Activated naive CD8-positive, alpha-beta T cell treated with anti-CD3 and anti-CD28 coated beads, Interleukin-2, amount 50 U/mL, for 16 hours (primary cell): ENCODE results near the gene SLC43A3.
"Not testable (repeated sequence)": the region's sequence is repeated elsewhere in the genome, so short reads cannot be mapped to it uniquely, and the experiment has no call there.

Experiments
- DNase-seq: peaks from one replicate; pipeline ENCODE4 v3.0.0-alpha.2; 2020; ENCODE audit warnings: low read depth, low spot score

Gene SLC43A3

DNA sequence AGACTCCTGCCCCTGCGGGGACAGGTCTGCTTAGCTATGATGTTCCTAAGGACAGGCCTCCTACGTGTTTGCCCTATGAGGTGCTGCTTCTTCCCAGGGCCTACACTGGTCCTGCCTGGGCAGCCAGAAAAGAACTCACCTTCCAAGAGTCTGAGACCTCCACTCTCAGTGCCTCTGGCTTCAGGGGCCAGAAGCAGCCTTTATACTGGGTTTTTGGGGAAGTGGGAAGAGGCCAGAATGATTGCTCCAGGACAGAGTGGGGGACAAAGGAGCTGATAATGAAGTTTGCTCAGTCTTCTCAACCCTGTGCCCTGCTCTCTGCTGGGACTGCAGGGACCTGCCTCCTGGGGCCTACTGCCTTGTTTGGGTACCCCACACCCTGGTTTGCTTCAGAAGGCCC lies 45.9 kb downstream of the SLC43A3 start, which contains the start of gene PRG3:
Gene PRG3 (minus strand): TSS at position 176 of the 400 bp plus-strand sequence. CDS start 442 bp downstream, outside the sequence.
- DNase-seq = no peak

DNA sequence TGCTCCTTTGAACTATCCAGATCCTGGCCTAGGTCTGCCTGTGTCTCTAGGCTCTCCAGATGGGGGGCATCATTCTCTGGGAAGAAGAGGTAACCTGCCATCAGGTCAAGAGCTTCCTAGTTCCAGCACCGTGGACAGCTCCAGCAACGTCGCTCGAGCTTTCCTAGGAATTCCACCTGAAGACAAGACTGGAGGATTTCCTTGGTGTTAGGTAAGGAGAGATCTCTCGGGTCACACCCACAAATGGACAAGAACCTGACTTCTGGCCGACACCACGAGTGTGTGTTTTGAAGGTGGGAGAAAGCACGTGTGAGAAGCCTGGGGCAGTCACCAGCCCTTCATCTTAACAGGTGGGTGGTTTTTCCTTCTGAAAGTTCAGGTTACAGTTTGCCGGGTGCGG lies 47.2 kb downstream of the SLC43A3 start:
- DNase-seq = no peak

DNA sequence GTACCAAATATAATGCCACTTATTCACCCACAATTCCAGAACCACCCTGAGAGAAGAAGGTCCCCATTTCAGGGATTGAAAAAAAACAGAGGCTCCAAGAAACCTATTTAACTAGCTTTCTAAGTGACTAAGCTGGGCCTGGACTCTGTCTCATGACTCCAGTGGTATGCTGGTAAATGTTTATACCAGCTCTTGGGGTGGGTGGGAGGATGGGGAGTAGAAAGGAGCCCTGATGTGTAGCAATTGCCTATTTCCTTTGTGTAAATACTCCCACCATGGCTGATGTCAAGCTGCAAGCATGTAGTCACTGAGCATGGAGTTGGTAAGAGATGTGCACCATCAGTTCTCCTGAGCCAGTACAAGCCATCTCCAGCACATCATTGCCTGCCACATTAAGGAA lies 48.7 kb downstream of the SLC43A3 start:
- DNase-seq = no peak

DNA sequence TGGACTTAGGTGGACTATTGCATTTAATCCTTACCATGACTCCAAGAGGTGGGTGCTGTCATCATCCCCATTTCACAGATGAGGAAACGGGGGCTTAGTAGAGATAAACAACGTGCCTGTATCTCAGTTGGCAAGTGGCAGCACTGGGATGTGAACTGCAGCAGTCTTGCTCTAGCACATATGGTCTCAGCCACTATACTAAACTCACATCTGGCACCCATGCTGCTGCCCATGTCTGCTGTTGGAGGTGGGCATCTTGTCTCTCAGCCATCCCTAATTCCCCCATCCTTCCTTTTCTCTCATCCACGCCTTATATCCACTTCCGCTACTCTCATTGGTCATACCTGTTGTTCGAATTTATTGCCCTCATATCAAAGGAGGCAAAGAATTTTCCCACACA lies 49.8 kb downstream of the SLC43A3 start:
- DNase-seq = no peak

DNA sequence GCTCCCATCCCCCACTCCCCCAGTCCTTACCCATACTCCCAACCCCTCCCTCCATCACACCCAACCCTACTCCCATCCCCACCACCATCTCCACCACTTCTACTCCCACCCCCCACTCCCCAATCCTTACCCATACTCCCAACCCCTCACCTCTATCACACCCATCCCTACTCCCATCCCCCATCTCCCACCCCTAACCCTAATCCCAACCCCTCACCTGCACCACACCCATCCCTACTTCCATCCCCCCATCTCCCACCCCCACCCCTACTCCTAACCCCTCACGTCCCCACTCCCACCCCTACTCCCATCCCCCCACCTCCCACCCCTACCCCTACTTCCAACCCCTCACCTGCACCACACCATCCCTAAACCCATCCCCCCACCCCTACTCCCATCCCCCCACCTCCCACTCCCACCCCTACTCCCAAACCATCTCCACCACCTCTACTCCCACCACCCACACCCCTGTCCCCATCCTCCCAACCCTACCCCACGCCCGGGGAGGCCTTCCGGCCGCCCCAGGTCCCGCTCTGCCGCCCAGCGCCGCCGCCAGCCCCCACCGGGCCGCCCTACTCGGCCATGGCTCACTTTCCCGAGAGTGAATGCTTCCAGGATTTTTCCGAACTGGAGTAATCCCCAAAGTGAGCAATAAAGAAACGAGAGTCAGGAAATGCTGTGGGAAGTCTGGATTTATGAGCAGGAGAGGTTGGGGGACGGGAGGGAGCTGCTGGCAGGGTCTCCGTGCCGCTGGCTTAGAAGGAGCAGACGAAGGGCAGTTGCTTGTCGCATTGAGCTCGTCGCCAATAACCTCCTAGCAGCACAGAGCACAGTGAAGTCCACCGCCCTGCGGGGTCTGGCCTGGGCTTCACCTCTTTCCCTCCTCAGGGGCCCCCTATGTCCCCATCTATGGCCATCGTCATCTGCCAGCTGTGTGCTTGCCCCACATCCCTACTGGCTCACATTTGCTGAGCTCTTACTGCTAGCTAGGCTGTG lies 50.5 kb downstream of the SLC43A3 start:
- DNase-seq = no peak

DNA sequence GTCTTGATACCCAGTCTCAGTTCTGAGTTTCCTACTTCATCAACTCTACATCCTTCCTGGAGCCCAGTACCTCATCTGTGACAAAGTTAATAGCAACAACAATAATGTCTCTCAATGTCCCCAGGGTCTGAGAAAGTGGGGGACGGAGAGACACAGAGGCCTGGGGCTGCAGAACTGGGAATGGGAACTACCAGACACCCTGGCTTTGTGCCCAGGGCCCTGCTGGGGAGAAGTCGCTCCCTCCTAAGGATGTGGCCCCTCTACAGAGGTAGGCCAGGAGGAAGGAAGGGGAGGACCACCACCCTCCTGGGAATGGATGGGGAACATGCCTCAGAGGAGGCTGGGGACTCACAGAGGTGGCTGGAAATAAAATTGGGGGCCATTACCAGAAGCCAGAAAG lies 51.4 kb downstream of the SLC43A3 start:
- DNase-seq = no peak

DNA sequence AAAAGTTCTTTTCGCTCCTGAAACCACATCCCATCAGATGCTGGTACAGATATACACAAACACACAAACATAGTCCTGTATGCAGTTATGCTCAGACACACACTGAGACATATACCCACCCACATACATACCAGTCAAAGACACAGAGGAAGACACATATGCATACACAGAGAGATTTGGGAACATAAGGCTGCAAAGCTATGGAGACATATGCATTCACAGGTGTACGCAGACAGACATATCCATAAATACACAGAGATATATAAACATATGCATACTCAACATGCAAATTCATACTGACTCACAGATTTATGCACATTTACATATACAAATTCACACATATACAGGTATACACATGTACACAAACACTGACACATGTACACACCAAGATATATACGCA lies 52.0 kb downstream of the SLC43A3 start:
- DNase-seq = no peak

DNA sequence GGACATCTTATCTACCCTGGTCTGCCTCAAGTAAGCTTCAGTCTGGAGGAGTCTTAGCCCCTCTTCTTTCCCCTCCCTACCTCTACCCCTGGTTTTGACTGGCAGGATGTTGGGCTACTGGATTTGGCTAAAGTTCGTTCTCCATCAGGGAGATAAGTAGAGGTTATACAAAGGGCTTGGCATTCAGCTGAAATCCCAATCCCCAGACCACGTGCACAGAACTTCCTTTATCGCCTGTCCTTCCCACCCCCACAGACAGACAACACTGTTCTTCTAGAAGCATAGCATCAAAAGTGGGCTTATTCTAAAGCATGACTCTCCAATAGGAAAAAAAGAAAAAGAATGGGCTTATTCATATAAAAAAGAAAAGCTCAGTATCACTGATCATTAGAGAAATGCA lies 53.8 kb downstream of the SLC43A3 start:
- DNase-seq = no peak

DNA sequence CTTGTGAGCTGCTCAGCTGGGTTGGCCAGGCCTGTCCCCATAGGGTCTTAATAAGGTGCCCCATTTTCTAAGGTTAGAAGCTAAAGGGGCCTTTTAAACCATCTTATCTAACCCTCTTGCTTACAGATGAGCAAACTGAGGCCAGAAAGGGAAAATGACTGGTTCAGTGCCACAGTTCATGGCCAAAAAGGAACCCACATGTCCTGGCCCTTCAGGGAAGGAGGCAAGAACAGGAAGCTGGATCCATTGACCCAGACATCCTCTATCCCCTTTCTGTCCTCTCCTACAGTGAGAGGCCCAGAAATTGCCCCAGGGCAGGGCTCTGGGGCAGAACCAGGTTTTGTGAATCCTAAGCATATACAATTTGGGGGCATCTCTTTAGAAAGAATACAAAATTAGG lies 56.0 kb downstream of the SLC43A3 start:
- DNase-seq = no peak

DNA sequence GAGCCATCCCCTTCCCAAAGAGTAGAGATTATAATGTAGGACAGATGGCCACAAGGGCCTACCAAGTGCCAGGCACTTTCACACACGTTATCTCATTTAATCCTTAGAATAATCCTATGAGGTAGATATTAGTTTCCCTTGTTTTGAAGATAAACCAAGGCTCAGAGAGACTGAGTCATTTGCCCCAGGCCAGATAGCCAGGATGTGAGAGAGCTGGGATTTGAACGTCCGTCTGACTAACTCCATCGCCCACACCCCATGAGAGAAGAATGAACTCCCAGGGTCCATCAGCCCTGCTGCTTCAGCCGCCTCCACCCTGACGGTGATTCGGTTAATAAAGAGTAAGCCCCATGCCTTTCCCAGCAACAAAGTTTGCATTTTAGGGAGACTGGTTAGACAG lies 56.7 kb downstream of the SLC43A3 start:
- DNase-seq = no peak

DNA sequence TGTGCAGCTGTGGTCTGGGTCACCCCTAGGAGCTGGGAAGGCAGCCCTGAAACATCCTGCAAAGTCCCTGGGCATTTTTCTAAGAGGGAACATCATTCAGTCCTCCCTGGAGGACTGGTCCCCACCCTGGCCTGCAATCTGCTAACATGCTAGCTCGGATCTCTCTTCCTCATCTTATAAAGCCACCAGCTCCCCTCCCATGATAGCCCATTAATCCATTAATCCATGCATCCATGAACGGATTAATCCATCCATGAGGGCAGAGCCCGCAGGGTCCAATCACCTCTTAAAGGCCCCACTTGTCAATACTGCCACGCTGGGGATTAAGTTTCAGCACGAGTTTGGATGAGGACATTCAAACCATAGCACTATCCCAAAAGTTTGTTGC lies 58.1 kb downstream of the SLC43A3 start:
- no peak for DNase-seq

DNA sequence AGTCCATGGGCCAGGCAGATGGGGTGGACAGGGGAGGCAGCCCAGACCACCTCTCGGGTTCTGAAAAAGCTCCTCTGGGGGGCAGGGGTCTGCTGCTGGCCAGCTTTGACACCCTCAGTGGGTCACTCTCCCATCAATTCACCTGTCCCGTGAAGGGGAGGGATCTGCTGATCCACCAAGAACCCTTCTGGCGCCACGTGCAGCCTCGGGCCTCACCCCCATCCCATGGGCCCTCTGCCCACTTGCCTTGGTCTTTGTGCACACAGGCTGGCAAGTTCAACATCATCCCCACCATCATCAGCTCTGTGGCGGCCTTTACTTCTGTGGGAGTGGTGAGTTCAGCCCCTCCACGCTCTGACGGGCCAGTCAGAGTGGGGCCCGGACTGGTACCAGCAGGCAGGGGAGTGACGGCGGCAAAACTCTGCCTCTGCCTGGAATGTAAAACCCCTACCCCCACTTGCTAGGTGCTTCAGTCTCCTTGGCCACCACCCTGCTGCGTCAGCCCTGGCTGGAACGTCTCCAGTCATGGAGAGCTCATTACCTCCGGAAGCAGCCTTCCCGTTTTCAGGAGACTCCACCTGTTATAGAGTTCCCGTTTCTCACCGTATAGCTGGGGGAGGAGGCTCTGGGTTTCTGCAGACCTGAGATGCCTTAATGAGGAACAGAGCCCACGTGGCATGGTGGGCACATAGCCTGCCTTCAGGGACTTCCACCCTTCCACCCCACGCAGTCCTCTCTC lies 58.6 kb downstream of the SLC43A3 start:
- no peak for DNase-seq

DNA sequence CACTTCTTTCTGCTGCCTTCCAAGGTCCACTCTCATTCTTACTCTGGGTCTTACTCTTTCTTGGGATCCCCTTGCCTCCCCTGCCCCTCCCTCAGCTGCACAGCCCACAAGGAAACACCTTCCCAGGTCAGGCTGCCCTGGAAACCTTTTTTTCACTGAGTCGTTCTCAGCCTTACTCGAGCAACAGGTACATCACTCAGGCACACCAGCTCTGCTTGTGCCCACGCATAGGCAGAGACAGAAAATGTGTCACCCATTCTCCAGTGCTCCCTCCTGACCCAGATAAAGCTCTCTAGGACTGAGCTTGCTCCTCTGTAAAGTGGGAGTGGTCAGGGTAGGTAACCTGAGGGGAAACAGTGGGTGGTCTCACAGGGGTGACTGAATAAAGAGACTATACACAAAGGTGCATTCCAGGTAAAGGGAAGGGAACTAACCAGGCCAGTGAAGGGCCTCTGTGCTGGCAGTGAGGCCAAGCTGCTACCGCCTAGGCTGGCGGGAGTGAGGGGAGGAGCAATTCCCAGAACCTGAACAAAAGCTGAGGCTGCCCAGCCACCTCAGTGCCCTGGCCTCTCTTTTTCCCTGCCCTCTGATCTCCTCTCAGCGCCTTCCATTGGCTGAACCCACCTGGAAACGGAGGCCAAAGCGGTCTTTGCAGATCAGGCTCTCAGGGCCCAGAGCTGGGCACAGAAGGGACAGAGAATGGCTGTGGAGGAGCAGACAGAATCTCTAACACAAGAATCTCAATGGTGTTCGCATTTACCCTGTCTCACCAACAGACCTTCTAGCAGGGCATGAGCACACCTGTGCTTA lies 61.9 kb downstream of the SLC43A3 start:
- DNase-seq = no peak

DNA sequence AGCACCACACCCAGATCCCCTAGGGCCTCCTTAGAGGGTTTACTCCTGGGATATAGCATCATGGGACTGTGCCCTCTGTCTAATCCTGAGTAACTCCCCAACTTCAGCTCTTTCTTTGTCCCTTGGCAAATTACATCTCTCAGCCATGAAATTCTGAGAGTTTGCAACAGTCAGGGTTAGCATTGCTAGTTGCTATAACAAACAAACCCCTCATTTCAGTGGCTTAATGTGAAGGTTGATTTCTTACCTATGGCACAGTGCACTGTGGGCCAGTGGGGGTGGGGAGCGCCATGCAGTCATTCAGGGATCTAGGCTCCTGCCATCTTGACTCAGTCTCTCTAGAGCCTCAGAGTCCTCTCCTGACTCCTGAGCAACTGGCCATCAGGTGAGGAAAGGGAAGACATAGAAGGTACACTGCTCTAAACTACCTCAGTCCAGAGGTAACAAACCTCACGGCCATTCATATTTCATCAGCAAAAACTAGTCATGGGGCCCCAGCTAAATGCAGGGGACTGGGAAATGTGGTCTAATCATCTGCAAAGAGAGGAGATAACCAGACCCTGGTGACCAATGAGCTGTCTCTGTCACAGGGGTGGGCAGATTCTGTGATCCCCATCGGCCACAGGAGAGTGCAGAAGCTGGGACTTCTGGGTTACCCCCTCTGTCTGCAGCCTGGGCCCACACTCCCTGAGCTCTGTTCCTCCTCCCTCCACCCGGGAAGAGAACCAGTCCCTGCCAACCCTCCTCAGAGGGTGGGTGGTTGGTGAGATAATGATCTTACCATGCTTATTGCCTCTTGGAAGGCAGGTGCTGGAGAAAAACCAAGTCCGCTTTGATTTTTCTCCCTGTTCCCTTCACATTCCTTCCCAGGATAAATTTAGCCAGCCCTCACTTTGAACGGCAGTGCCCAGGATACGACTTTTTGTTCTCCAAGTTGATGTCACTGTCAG lies 63.5 kb downstream of the SLC43A3 start:
- DNase-seq = no peak

DNA sequence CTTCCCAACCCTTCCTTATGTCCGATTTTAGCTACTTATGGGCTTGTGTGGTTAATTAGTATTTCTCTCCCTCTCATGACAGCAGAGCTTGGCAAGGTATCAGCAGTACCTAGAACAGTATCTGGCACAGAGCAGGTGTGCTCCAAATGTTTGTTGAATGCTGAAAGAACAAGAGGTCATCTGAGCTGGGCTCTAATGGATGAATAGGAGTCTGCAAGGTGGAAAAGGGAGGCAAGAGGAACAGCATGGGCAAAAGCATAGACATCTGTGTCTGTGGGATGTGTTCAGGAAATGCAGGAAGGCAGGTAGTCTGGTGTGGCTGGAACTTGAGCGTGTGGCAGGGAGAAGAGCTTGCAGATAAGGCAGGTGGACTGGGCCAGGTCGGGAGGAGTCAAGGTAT lies 65.0 kb downstream of the SLC43A3 start:
- no peak for DNase-seq

DNA sequence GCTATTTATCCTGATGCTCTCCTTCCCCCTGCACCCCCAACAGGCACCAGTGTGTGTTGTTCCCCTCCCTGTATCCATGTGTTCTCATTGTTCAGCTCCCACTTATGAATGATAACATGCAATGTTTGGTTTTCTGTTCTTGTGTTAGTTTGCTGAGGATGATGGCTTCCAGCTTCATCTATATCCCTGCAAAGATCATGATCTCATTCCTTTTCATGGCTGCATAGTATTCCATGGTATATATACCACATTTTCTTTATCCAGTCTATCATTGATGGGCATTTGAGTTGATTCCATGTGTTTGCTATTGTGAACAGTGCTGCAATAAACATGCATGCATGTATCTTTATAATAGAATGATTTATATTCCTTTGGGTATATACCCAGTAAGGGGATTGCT lies 65.5 kb downstream of the SLC43A3 start:
- not testable (repeated sequence) for DNase-seq

DNA sequence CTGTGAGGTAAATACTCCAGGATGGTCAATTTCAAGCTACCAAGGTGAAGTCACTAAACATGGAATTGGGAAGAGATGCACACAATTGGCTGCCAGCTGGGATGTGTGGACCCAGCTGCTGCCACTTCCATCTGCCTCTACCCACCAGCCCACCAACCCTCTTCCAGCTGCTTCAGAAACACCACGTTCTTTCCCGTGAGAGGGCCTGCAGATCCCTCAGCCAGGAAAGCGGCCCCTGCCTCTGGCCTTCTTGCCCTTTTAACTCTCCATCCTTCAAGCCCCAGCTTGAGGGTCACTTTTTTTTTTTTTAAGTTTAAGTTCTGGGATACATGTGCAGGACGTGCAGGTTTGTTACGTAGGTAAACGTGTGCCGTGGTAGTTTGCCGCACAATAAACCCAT lies 65.9 kb downstream of the SLC43A3 start:
- no peak for DNase-seq

DNA sequence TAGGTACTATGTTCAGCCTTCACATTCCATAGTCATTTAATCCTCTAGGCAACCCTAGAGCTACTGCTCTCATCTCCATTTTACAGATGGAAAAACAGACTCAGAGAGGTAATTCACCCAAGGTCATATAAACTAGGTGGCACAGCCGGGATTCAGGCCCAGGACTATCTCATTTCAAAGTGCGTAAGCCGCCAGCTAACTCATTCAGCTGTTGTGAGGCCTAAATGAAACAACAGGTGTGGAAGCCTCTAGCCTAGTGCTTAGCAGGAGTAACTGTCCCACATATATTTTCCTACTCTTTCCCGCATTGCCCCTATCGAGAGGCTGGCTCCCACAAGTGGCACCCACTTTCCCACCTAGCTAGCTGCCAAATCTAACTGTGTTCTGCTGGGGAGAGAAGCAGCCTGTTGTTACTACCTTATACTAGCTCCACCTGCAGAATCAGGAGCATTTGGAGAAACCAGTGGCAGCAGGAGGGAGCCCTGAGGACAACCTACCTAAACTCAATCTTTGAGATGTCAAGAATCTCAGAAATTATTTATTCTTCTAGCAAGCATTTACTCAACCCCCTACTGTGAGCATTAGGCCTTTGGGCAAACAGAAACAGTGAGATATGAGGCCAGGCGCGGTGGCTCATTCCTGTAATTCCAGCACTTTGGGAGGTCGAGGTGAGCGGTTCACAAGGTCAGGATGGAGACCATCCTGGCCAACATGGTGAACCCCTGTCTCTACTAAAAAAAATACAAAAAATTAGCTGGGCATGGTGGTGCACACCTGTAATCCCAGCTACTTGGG lies 66.8 kb downstream of the SLC43A3 start:
- no peak for DNase-seq

DNA sequence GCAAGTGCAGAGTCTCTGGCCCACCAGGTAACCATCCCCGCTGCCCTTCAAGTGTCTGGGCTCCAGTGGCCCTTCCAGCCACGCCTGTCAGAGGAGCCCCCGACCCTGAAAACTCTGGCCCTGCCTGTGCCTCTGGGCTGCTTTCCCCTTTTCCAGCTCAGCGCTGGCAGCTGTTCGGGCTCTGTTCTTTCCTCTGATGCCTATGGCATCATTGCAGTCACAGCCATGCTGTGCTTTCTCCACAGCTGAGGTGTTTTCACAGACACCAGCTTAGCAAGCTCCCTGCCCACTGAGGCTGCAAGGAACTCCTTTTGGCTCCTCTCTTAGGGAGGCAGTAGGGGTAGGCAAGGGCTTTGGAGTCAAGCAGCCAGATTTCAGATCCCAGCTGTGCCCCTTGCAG lies 67.5 kb downstream of the SLC43A3 start:
- no peak for DNase-seq

DNA sequence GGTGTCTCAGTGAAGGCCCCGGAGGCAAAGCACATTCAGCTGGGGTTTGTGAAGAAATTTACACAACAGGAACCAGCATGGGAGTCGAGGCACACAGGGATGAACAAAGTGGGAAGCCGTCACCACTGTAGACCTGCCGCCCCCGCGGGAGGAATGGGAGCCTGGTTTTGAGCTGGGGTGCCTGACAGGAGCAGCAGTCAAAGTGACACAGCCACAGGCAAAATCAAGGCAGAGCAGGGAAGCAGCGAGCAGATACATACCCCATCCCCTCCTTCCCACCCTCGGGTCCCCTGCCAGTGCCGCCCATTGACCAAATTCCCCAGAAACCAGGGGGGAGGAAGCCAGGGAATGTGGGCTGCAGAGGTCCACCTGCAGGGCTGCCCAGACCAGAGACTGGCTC lies 67.9 kb downstream of the SLC43A3 start:
- no peak for DNase-seq
